Ureter (tissue), 1 donor: ENCODE results near the gene DNAJC9. TPM values are rescaled to one million over a fixed set of nuclear protein-coding genes. Genes with fewer than 3 reads are reported as not detected.

ENCODE experiments used
- DNase-seq: peaks from one replicate; pipeline ENCODE4 v3.0.0-alpha.2; 2020; ENCODE audit warnings: low spot score
- total RNA-seq: library from RNA; stranded (reverse); gene quantifications from one replicate; pipeline ENCODE4 v1.2.4, GENCODE V29; 2023
- donor health status: DM: yes; HTN: yes; CAD: no.

The DNAJC9 gene
- total RNA-seq, 1 donor from 2014 or later: 17.2 TPM

DNA sequence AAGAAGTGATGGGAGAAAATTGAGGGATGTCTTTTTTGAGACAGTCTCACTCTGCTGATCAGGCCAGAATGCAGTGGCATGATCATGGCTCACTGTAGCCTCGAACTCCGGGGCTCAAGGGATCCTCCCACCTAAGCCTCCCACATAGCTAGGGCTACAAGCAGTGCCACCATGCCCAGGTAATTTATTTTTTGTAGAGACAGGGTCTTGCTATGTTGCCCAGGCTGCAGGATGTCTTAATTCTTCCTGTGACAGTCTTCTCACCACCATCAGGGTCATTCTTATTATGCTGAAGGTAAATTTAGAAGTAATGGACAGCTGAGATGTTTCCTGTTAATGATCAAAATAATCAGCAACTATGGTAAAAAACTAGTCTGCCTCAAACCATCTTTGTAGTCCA is 7.1 kb downstream of the DNAJC9 start:
- DNase-seq: no peak

DNA sequence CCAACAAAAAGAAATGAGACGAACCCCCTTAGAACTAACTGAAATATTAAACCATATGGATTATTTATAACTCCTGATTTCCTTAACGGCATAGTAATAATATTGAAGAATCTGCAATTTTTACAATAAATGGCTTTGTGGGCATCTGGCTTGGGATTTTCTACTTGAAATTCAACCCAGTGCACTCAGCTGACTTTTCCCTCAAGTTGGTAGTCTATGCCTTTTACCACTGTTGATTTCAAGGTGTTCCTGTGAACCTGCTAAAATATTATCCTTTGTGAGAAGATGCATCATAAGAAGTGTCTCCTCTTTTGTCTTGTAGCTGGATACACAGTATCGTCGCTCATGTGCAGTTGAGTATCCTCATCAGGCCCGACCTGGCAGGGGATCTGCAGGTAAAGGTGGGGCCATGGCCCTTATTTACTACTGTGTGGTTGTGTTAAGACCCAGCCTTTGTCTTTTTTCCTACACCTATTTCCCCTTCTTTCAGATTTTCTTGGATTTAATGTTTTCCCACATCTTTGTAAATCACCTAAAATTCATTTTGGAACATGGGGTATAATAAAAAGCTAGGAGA is 8.0 kb downstream of the DNAJC9 start:
- no peak for DNase-seq

DNA sequence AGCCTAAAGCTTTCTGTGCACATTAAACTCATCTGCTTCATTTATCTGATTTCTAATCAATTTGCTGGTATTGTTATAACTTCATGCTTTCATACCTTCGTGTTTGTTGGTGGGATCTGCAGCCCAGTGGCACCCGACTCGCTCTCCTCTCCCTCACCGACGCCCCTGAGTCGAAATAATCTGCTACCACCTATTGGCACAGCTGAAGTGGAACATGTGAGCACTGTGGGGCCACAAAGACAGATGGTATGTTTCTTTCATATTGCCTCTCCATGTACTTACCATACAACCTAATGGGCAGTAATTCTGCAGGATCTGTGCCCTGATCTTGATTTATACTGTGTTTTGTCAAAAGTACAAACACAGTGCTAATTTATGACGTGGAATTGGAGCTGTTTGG is 12.4 kb downstream of the DNAJC9 start:
- no peak for DNase-seq

DNA sequence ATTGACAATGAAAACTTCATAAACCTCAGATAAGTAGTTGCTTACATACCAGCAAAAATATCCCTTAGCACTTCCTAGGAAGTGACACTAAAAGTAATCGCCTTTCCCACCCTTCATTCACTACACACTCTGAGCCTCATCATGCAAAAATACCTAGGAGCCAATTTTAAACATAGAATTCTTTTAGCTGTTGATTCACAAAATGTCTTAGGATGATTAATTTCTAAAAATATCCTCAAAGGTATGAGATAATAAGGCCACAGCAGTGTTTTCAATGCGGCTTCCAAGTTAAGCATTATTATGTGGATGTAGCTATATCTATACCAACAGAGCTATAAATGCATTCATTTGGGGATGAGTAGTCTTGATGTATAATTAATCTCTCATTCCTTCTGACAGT is 13.2 kb downstream of the DNAJC9 start:
- DNase-seq: no peak

DNA sequence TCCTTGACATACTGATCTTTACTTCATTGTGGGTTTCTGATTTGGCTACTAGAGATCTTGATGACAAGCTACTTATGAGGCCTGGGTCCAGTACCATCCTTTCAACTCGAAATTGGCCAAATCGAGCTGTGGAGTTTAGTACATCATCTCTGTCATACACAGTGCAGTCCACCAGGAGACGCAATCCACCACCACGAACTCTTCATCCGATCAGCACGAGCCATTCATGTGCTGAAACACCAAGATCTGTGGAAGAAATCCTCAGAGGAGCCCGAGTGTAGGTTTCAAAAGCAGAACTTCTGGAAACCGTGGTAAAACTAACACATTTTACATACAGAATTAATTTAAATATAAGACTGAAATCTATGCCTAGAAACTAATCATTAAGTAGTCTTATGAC is 14.2 kb downstream of the DNAJC9 start:
- DNase-seq: no peak

DNA sequence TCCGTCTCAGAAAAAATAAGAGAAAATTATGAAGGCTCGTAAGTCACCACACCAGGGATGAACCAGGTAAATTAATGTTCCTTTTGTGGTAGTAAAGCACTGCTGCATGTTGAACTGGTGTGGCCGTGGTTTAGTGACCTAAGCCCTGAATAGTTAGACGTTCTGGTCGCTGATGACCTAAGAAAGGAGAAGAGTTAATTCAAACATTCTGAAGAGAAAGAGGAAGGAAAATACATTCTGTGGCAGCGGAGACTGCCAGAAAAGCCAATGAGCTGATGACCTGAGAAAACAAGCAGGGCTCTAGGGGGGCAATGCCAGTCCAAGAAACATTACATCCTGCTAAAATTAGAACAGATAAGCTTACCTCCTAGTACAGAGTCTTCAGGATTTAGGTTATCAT is 17.5 kb downstream of the DNAJC9 start:
- no peak for DNase-seq

DNA sequence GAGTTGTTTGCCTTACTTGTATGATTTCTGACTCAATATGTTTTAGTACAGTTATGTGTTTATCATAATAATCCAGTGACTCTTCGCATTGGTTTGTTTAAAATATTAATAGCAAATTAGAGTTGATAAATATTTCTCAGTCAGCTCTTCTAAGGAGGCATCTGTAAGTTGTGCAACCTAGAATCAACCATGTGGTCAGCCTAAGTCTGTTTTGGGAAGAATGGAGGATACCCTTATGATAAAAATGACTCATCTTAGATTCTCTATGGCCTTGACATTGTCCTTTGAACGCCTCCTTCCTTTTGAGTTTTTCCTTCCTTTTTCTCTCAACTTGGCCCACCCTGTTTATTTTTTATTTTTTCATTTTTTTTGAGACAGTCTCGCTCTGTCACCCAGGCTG is 18.8 kb downstream of the DNAJC9 start:
- DNase-seq: no peak

DNA sequence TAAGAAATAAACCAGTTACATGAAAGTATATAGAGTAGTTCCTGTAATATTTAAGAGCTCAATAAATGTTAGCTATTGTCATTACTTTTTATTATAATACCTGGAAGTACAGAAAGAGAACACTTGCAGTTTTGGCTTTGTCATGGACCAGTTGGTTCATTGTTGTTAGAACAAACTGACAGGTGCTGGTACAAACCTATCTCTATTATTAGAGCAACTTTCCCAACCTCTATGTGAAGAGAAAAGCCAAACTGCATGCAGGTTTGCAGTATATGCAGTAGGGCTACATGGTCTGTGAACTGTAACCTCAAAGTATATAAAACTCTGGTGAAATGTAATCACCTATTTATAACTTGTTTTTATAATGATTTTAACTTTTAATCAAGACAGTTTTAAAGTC is 20.4 kb downstream of the DNAJC9 start:
- DNase-seq: no peak

DNA sequence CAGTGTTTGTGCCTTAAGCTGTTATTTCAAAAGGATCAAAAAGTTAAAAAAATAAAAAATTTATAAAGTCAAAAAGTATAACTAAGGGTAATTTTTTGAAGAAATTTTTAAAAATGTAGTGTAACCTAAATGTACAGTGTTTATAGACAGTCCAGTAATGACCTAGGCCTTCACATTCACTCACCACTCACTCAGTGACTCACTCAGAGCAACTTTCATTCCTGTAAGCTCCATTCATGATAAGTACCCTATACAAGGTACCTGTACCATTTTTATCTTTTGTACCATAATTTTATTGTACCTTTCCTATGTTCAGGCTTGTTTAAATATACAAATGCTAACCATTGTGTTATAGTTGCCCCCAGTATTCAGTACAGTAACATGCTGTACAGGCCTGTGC is 21.5 kb downstream of the DNAJC9 start:
- no peak for DNase-seq

DNA sequence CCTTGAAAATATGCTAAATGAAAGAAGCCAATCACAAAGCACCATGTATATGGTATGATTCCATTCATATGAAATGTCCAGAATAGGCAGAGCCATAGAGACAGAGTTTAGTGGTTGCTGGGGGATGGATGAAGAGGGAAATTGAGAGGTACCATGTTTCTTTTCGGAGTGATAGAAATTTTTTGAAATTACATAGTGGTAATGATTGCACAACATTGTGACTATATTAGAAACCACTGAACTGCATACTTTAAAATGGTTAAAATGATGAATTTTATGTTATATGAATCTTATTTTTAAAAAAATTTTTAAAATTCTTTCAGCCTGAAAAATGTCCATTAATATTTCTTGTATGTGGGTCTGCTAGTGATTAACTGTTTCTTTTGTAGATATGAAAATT is 26.1 kb downstream of the DNAJC9 start:
- DNase-seq: no peak

DNA sequence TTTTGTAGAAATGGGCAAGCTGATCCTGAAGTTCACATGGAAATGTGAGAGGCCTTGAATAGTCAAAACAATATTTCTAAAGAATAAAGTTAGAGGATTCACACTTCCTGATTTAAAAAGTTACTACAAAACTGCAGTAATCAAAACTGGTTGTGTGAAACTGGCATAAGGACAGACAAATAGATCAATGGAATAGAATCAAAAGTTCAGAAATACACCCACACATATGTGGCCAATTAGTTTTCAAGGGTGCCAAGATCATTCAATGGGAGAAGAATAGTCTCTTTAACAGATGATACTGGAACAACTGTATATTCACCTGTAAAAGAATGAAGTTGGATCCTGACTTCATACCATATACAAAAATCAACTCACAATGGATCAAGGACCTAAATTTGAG is 27.7 kb downstream of the DNAJC9 start:
- no peak for DNase-seq

DNA sequence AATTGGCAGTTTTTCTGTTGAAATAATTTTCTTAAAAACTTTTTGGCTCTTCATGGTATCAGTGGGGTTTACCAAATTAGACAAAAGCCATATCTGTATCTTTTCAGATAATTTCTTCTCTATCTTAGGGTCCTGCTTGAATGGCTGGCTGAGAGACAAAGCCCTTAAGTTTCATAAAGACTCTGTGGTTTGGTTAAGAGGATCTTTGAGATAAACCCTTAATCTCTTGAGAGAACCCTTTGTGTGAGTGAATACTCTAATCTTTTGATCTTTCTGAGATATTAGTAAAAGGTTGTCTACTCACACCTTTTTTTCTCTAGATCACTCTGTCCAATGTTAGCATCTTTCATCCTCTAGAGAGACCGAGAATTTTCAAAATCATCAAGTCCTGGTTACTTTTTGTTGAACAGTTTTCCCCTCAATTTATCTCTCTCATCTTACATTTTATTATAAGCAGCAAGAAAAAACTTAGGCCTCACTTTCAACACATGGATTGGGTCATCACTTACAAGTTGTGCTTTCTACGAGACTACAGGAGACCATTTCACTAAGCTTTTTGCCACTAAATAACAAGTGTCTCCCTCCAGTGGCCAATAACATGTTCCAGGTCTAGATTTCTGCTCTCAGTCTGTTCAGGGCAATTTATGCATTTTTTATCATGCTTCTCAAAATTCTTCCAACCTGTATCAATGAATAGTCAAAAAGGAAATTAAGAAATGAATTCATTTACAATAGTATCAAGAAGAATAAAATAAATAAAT is 28.4 kb downstream of the DNAJC9 start:
- DNase-seq: no peak

DNA sequence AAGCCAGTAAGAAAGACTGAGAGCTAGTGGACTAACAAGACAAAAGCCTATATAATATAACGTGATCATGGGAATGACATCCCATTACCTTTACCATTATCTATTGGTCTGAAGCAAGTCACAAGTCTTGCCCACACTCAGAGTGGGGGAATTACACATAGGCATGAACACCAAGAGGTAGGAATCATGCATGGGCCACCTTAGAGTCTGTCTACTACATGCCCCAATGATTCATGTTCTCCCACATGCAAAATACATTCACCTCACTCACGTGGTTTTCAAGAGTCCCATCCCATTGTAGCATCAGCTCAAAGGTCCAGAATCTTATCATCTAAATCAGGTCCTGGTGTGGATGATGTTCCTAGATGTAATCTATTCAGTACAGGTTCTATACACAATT is 29.4 kb downstream of the DNAJC9 start:
- DNase-seq: no peak

DNA sequence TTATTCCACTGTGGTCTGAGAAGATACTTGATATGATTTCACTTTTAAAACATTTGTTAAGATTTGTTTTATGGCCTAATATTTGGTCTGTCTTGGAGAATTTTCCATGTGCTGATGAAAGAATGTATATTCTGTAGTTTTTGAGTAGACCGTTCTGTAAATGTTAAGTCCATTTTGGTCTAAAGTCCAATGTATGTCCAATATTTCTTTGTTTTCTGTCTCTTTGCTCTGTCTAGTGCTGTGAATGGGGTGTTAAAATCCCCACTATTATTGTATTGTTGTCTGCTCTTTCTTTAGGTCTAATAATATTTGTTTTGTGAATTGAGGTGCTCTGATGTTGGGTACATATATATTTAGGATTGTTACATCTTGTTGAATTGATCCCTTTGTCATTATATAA is 31.3 kb downstream of the DNAJC9 start:
- DNase-seq: no peak

DNA sequence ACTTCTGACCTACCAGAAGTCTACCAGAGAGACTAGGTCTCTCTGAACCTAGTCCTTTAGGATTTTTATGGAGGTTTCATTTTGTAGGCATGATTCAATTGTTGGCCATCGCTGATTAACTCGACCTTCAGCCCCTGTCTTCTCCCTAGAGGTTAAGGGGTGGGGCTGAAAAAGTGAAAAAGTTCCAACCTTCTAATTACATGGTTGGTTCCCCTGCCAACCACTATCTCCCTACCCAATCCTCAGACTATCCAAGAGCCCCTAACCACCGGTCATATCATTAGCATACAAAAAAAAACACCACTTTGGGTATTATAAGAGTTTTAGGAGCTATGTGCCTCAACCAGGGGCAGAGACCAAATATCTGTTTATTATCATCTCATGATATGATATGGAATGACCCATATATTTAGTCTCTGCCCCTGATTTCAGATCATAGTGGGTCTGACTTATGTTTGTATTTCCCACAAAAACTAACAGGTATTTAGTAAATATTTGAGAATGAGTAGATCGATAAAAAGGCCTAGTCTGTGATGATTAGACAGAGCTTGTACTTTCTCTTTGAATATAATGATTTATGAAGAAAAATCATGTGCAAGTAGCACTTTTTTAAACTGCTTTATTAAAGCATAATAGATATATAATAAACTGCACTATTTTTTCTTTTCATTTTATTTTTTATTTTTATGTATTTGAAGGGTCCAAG is 35.8 kb downstream of the DNAJC9 start:
- DNase-seq: no peak

DNA sequence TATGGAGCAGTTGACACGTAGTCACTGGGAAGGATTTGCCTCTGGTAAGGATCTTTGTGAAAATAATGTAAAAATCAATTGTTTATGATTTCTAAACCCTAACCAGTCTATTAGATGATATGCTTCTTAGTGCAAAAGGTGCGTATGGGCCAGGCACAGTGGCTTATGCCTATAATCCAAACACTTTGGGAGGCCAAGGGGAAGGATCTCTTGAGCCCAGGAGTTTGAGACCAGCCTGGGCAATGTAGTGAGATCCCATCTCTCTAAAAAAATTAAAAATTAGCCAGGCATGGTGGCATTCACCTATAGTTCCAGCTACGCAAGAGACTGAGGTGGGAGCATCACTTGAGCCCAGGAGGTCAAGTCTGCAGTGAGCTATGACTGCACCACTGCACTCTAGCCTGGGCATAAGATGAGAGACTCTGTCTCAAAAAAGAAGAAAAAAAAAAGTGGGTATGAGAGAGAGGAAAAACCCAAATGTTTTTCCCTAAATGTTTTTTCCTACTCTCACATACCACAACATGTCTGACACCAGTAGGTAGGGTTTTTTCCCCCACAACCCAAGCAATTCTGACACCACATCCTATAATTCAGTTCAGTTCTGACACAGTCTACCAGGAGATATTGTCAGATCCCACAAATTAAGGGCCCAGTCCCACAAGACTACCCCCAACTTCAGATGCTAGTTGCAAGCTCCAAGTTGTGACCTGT is 36.5 kb downstream of the DNAJC9 start:
- no peak for DNase-seq

DNA sequence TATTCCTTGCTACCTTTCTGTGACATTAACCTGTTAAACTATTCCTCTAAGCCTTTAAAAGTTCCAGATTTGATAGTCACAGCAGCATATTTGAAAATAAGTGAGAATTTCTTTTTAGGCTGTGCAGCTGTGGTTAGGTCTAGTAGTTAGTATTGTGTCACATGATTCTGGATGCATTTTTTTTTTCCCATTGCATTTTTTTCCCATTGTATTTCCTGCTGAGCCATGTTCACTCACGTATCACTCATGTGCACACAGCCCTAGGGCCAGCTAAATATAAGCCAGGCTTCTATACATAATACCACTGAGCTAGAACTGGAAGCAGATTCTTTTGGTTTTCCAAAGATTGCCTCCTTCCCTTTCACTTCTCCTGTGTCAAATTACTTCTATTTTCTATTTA is 37.4 kb downstream of the DNAJC9 start:
- DNase-seq: no peak

DNA sequence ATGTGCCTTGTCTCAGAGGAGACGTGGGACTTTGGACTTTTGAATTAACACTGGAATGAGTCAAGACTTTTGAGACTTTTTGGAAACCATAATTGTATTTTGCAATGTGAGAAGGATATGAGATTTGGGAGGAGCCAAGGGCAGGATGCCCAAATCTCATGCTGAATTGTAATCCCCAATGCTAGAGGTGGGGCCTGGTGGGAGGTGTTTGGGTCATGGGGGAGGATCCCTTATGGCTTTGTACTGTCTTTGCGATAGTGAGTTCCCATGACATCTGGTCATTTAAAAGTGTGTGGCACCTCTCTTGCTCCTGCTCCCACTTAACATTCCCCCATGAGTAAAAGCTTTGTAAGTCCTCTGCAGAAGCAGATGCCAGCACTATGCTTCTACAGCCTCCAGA is 39.2 kb downstream of the DNAJC9 start:
- no peak for DNase-seq

DNA sequence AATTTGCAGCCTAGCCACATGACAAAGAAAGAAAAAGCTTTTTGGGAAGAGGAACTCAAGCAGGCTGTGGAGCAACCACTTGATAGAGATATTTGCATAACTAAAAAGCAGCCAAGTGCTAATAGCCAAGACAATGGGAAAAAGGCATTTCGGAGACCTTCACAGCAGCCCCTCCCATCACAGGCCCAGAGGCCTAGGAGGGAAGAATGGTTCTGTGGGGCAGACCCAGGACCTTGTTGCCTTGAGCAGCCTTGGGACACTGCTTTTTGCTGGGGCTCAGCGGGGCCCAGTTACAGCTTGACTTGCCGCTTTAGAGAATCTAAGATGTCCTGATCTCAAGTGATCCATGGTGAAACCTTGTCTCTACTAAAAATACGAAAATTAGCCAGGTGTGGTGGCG is 40.7 kb downstream of the DNAJC9 start:
- DNase-seq: no peak

DNA sequence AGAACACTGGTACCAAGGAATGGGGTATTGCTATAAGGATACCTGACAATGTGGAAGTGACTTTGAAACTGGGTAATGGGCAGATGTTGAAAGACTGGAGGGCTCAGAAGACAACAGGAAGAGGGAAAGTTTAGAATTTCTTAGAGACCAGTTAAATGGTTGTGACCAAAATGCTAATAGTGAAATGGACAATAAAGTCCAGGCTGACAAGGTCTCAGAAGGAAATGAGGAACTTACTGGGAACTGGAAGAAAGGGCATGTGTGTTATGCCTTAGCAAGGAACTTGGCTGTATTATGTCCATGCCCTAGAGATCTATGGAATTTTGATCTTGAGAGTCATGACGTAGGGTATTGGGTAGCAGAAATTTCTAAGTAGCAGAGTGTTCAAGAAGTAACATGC is 41.2 kb downstream of the DNAJC9 start:
- no peak for DNase-seq

DNA sequence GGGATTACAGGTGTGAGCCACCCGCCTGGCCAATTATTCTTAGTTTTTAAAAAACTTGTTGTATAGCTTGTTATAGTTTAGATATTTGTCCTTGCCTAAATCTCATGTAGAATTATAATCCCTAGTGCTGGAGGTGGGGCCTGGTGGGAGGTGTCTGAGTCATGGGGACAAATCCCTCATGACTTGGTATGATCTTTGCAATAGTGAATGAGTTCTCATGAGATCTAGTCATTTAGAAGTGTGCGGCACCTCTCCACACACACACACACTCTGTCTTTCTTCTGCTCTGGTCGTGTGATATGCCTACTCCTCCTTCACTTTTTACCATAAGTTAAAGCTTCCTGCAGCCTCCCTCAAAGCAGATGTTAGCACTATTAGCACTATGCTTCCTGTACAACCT is 42.0 kb downstream of the DNAJC9 start:
- no peak for DNase-seq
